AML-193 (cell line): ENCODE results near the gene TLL1.

Experiments
- DNase-seq, 2 experiments: peaks; one replicate each; lab custom pipeline; 2025; lab: John Stamatoyannopoulos, UW

Gene TLL1

DNA sequence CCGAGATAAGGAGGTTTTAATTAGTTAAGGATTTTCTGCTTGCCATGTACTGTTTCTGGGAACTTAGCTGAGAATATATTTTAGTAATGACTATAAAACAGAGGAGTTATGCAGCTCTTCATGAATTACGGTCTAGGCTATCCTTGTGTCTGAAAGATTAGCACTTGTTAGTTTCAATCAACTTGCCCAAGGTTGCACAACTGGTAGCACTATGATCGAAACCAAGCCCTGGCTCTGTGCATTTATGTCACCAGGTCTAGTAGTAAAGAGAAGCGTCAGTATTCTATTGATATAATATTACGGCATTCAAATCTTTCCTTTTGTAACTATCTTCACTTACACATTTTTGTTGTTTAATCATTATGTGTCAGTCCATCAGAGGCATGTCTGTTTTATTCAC is 176.0 kb downstream of the TLL1 start:
- DNase-seq: no peak

- no peak for DNase-seq
These were observed 191.7 kb downstream of the TLL1 start for GRCh38 chr4:166064721-166065120.

DNA sequence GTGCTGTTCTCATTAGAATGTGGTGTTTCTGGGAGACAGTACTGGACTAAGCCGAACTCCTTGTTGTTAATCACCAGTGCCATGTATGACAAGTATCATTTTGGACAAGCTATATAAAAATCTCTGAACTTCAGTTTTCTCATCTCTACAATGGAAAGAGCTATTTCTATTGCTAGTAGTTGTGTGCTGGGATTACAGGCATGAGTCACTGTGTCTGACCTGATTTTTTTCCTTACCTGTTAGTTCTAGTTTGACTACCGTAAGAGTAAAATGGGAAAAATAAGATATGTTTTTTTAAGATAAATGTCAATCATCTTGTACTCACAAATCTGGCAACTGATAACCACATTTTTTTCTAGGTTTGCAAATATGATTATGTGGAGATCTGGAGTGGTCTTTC is 192.3 kb downstream of the TLL1 start:
- DNase-seq: no peak

GRCh38 chr4:166066936-166067335 is 193.9 kb downstream of the TLL1 start:
- DNase-seq: no peak

DNA sequence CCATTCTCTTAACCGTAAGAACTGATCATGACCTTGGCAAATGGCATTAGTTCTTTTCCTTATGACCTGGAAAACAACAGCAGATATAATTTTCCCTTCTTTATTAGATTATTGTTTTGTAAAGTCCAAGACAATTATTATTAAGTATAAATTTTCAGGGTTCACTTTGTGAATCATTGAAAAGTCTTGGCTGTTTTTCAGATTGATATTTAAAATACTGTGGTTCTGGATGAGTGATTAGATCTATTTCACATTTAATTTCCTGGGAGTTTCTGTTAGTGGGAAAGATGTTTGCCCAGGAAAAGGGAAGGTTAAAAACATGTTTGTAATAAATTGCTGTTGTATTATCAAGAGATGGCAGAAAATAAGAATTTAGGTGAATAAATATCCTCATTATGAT is 194.9 kb downstream of the TLL1 start:
- no peak for DNase-seq

- DNase-seq: no peak
These were observed 200.7 kb downstream of the TLL1 start for GRCh38 chr4:166073783-166074182.

- DNase-seq: no peak
These were observed 202.6 kb downstream of the TLL1 start for GRCh38 chr4:166075599-166075998.

DNA sequence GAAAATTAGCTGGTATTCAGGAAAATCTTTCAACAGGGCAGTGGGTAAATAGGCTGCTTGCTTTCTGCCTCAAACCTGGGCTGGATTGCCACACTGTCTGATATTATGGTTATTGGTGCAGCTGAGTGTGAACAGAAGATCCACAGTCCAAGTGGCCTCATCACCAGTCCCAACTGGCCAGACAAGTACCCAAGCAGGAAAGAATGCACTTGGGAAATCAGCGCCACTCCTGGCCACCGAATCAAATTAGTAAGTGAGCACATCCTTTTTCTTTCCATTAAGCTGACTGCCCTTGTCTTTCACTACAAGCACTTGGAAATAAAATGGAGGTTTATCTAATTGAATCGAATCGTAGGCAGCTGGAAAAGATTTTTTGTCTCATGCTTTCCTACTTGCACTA is 204.7 kb downstream of the TLL1 start:
- no peak for DNase-seq

DNA sequence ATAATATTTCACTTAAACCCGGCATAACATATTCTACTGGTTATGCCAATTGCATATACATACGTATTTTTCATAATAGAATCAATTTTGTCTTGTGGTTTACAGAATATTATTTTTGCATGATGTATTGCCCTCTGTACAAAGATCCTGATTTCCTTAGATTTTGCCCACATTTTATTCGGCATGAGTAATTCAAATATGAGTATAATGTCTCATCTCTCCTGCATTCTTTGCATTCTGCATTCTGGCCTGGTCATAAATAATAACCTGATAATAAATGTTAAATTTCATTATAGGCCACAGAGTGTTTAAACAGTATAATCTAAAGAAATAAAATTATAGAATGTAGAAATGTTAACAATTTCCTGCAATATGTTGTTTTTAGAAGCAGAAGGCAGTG is 205.3 kb downstream of the TLL1 start:
- no peak for DNase-seq

GRCh38 chr4:166078955-166079354 is 205.9 kb downstream of the TLL1 start:
- DNase-seq: no peak

- no peak for DNase-seq
These were observed 214.5 kb downstream of the TLL1 start for GRCh38 chr4:166087569-166087968.

DNA sequence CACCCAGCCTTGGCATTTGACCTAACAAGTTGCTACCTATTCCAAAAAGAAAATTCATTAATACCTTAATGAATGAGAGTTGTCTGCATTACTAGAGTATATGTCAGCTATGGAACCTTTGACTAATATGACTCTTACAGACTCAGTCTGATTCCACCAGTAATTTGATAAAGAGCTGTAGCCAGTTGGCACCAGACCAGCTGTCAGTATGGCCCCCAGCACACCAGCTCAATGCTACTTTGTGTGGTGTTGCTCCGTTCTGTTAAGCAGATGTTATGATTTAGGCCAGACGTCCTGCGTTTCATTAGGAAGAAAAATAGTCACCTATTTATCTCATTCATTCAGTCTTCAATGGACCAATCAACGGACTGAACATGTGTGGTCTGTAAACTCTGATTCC is 215.5 kb downstream of the TLL1 start:
- DNase-seq: no peak

DNA sequence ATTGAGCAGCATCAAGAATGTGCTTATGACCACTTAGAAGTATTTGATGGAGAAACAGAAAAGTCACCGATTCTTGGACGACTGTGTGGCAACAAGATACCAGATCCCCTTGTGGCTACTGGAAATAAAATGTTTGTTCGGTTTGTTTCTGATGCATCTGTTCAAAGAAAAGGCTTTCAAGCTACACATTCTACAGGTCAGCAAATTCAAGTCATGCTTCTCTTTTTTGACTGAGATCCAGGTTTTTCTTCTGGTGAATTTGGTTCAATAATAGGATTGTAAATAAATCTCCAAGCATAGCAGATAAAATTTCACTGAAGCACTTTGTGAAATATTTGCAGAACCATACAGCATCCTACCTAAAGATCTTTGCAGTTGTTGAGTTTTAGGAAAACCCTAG is 218.1 kb downstream of the TLL1 start:
- no peak for DNase-seq

DNA sequence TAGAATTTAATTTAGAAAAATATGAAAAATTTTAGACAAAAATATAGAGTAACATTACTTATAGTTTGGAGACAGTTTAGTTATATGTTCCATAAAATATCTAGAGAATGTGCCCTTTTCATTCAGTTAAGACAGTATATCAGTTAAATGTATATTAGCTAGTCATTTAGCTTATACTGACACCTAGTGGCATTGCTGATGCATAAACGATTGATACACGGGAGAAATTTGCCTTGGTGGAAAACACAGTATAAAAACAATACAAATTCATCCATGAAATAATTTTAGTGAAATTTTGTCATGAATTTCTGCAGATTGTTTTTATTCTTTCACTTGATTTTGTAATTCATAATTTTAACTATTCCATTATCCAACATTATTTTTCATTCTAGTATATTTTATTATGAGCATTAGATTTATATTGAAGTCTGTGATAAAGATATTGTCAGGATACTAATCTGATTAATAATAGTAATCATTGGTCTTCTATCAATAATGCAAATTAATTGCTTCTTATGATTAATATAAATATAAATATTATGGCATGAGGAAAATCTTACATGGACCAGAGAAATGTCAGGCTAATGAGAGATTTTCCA is 219.0 kb downstream of the TLL1 start:
- DNase-seq: peak; percentile 16 to 38

DNA sequence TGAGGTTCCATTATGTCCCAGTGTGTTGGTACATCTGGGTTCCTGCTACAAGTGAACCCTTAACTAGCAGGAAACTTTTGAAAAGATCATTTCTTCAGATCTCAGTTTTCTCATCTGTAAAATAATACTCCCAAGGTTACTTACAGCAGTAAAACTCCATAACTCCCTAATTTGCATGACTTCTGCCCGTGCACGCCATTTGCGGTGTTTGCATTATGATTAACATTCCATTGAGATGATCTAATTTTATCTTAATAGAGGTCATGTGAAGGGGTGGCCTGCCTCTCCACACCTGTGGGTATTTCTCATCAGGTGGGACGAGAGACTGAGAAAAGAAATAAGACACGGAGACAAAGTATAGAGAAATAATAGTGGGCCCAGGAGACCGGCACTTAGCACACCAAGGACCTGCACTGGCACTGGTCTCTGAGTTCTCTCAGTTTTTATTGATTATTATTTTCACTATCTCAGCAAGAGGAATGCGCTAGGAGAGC is 219.8 kb downstream of the TLL1 start:
- DNase-seq: no peak

- DNase-seq: no peak
These were observed 231.6 kb downstream of the TLL1 start for GRCh38 chr4:166104623-166105022.

DNA sequence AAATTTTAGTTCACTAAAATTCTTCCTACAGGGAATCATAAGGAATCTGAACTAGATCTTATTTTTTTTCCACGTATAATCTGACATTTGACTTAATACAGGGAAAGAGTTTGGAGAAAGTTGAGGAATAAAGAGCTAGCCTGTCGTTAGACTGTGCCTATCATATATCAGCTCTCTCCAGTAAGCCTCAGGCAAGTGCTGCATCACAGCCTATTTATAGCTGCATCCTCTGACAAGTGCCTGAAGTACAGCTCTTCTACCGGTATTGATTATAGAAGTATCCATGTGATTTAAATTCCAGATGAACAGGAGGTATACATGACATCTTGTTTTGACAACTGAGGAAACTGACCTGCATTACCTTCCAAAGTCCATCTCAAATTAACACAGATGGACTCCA is 248.9 kb downstream of the TLL1 start:
- DNase-seq: no peak

GRCh38 chr4:166123546-166123945 is 250.5 kb downstream of the TLL1 start:
- no peak for DNase-seq

- no peak for DNase-seq
These were observed 255.4 kb downstream of the TLL1 start for GRCh38 chr4:166128403-166128802.

- no peak for DNase-seq
These were observed 261.2 kb downstream of the TLL1 start for GRCh38 chr4:166134285-166134684.

DNA sequence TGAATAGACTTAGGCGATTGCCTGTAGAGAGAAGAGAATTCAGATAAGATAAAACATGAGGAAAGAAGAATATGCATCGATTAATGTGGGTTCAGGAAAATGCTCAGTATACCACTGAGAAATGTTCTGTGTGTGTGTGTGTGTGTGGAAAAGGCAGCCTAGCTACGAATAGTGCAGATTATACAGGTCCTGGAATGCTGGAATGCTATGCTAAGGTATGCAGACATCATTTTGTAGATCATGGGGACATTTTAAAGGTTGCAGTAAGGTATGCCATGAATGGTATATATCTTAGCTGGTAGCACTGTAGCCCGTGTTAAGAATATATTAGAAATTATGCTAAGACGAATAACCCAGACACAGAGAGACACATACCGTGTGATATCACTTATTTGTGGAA is 267.9 kb downstream of the TLL1 start:
- DNase-seq: no peak

GRCh38 chr4:166143227-166143626 is 270.2 kb downstream of the TLL1 start:
- DNase-seq: no peak

GRCh38 chr4:166144607-166145006 is 271.6 kb downstream of the TLL1 start:
- no peak for DNase-seq

DNA sequence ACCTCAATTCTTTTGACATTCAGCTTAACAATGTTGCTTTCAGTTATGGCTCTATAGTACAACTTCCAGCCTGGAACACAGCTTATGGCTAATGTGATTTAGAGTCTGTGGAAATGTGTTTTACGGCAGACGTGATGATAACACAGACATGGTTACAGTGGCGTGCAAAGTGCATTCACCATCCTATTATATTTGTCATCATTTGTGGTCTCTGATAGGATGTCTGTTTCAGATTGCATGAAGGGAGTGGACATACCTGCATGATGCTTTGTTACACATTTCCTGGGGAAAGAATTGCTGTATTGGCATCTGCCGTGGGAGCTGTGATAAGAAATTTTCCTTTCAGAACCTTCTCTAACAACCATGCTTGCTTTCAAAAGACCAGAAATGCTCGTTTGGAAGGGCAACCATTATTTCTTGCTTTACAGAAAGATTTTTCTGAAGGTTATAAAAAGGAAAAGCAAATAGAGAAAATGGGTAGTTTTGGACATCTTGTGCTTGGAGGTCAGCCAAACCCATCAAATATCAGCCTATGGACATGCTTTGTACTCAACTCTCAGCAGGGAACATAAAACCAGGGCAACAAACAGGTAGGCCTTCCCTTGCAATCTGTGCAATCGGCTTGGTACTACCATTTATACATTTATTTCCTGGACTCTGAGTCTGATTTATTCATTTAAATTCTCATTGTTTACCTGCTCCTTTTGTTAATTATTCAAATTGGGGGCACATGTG is 273.9 kb downstream of the TLL1 start:
- DNase-seq: no peak
